GM12872 (cell line): ENCODE measurements around the gene MTMR2.

Experiments
- TF ChIP-seq, protein P1 (sequence below): IDR thresholded peaks from 3 replicates; pipeline ENCODE4 v1.5.1; 2011; ENCODE audit warnings: low read depth, mild to moderate bottlenecking, low read length, moderate library complexity; ENCODE audit not compliant: insufficient read depth

MTMR2 gene

DNA sequence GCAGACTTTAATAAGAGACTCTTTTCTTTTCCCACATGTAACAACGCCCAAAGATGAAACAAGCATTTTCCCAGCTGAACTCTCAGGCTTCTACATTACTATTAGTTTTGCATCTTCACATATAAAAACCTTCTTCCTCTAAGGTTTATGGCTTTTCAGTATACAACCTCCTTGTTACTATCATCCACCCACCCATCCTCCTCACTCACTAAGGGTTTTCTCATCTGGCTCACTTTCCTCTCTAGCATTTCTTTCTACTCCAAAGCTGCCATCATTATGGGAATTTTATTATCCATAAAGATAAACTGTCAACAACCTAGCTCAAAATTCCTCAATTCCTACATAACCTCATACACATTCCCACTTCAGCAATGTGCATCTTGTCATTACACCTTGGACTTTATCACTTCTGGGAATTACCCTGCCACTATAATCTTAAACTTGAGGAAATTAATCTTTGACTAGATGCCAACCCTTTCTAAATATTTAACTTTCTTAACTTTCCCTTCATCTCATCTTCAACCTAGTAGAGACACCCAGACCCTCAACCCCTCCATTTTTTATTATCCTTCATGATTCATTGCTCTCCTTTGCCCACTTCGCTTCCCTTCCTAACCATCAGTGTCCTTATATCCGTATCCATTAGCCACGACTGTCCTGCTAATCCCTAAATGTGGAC, 30.9 kb downstream of the MTMR2 start:
- TF ChIP-seq, protein P1, sequence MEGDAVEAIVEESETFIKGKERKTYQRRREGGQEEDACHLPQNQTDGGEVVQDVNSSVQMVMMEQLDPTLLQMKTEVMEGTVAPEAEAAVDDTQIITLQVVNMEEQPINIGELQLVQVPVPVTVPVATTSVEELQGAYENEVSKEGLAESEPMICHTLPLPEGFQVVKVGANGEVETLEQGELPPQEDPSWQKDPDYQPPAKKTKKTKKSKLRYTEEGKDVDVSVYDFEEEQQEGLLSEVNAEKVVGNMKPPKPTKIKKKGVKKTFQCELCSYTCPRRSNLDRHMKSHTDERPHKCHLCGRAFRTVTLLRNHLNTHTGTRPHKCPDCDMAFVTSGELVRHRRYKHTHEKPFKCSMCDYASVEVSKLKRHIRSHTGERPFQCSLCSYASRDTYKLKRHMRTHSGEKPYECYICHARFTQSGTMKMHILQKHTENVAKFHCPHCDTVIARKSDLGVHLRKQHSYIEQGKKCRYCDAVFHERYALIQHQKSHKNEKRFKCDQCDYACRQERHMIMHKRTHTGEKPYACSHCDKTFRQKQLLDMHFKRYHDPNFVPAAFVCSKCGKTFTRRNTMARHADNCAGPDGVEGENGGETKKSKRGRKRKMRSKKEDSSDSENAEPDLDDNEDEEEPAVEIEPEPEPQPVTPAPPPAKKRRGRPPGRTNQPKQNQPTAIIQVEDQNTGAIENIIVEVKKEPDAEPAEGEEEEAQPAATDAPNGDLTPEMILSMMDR: no peak

GRCh38 chr11:95892492-95892891, 31.4 kb downstream of the MTMR2 start:
- TF ChIP-seq, protein P1: no peak

DNA sequence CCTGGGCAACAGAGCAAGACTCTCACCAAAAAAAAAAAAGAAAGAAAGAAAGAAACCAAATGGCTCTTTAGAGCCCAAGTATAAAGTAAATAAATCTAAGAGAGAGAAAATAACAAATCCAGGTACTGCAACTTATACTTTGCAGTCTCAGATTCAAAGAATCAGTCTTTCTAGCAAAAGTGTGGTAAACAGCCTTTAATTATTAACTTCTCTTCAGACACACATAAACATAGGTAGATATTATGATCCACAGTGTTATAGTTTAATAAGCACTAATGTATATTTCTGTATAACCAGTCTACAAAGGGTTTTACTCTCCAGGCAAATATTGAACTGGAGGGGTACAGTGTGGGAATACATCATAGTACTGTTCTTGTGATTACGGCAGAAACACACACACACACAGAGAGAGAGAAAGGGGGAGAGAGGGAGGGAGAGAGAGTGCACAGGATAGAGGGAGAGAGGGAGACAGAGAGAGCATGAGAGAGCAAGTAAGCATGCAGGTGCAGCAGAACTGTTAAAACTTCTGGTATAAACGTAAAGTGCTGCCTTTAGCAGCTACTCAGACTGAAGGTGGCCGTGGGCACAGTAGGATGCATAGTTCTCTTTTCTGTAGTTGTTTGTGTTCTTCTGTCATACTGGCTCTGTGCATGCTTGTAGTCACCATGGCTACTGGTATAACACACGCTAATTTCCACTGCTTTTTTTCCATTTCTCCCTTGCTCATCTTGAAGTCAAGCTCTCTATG, 32.3 kb downstream of the MTMR2 start:
- TF ChIP-seq, protein P1: no peak

DNA sequence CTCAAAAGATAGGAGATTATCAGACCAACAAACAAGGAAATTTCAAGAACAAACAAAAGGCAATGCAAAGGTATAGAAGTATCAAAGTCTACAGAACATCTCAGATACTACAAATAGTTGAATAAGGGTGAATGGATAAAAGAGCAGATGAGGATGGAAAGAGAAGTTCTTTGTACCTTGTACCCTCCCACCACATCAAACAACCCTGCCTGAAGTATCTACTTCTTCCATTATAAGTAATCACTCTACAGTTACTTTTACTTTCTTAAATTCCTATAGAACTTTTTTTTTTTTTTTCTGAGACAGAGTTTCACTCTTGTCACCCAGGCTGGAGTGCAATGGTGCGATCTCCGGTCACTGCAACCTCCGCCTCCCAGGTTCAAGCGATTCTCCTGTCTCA, 35.1 kb downstream of the MTMR2 start:
- TF ChIP-seq, protein P1: no peak

DNA sequence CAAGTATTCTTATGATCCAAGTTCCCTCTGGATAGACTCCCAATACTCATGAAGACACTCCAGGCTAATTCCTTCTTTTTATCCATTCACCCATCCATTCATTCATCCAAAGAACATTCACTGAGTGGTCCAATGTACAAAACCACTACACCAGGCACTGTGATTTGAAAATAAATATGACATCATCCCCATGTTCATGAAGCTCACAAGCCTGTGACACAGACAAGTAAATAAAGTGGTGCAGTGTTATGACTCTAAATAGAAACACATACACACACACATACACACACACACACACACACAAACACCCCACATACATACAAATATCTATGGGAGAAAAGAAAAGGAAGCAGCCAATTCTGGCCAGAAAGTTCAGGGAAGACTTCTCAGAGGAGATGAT, 35.5 kb downstream of the MTMR2 start:
- TF ChIP-seq, protein P1: no peak

- TF ChIP-seq, protein P1: no peak
Observed at GRCh38 chr11:95886462-95886861, 37.4 kb downstream of the MTMR2 start.

DNA sequence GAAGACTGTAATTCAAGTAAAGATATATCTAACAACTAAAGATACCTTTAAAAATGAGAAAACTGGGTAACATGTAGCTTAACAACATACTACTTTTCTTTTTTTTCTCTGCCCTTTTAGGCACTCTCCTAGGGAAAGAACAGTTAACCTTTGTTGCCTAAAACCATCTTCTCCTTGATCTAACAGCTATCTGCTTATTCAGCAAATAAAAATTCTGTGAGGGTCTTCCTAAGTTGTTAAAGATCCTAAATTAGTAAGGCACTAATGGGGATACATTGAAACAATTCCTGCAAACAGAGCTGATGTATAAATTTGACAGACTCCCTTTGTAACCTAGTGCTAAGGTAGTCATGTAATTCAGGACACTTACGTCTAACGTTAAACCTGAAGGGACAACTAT, 39.1 kb downstream of the MTMR2 start:
- TF ChIP-seq, protein P1: no peak
